D721Med (cell line): ENCODE results near the gene GPR132.

Experiments used
- DNase-seq: peaks from one replicate; pipeline ENCODE4 v3.0.0; 2011; ENCODE audit warnings: low spot score; ENCODE audit not compliant: insufficient read length
- FAIRE-seq: peaks from 2 replicates; lab custom pipeline; 2011; peaks lifted over from hg19 to GRCh38; lab: Jason Lieb, UNC
- TF ChIP-seq, protein P1 (sequence below): IDR thresholded peaks from 2 replicates; pipeline ENCODE4 v1.5.1; 2012; ENCODE audit warnings: mild to moderate bottlenecking, control low read depth; ENCODE audit not compliant: insufficient read depth; ENCODE audit errors: missing control alignments

Gene GPR132

DNA sequence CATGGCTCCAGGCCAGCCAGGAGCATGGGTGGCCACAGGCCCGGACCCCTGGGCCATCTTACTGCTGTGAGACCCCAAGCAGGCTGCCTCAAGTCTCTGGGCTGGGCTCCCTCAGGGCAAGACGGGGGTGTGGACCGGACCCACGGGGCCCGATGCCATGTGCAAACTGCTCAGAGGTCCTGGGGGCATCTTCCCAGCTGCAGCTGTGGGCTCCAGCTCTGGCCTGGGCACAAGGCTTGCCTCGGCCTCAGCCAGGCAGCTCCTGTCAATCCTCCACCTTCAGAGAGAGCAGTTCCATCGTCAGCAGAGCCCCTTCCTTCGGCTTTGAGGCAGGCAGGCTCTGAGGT lies 12.4 kb upstream of the GPR132 start:
- TF ChIP-seq, protein P1, sequence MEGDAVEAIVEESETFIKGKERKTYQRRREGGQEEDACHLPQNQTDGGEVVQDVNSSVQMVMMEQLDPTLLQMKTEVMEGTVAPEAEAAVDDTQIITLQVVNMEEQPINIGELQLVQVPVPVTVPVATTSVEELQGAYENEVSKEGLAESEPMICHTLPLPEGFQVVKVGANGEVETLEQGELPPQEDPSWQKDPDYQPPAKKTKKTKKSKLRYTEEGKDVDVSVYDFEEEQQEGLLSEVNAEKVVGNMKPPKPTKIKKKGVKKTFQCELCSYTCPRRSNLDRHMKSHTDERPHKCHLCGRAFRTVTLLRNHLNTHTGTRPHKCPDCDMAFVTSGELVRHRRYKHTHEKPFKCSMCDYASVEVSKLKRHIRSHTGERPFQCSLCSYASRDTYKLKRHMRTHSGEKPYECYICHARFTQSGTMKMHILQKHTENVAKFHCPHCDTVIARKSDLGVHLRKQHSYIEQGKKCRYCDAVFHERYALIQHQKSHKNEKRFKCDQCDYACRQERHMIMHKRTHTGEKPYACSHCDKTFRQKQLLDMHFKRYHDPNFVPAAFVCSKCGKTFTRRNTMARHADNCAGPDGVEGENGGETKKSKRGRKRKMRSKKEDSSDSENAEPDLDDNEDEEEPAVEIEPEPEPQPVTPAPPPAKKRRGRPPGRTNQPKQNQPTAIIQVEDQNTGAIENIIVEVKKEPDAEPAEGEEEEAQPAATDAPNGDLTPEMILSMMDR: no peak
- no peak for FAIRE-seq
- DNase-seq: no peak

DNA sequence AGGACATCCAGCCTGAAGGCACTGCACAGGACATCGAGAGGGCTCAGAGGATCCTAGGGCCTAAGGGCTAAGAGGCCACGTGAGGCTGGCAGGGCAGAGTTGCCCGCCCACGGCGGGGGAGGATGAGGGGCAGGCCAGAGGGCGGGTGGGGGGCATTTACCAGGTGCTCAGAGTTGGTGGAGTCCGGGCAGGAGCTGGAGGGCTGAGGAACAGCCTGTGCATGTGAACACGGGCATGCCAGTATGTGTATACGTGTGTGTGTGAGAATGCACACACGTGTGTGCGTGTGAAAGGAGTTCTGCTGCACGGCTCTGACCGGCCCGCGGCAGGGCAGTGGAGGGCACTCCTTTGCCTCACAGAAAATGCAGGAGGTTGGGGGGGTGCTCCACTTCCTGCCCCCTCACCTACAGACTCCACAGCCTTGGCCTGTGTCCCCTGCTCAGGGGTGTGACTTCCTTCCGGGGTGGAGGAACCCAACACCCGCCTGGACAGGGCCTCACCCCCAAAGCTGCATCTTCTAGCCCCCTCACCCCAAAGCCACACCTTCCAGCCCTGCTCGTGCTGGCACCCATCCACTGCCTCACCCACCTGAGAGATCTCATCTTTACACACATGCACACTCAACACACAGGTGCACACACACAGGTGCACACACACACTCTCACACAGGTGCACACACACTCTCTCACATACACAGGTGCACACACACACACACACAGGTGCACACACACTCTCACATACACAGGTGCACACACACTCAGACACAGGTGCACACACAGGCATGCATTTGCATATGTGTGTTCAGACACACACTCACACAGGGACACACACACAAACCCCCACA lies 11.8 kb upstream of the GPR132 start:
- FAIRE-seq: no peak
- TF ChIP-seq, protein P1: no peak

DNA sequence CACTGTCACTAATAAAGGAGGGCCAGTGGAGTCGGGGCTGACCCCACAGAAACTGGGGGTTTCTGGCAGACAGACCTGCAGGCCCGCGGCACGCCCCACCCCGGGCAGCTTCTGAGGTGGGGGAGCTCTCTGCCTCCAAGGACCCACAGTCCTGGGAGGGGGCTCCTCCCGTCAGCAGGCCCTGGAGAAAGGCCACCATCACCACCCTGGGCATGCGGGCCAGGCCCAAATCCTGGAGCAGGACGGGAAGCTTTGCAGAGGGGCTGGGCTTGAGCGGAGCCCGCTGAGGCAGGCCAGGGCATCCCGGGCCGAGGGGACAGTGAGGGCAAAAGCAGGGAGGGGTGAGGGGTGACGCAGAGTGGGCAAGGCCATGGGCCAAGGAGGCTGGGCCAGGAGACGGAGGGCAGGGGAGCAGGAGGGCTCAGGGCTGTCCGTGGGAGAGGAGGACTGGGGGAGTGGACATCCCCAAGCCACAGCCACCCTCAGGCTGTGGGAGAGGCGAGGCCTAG lies 11.1 kb upstream of the GPR132 start:
- no peak for DNase-seq
- FAIRE-seq: no peak
- TF ChIP-seq, protein P1: no peak

More for the DNA sequence above, 11.8 kb upstream of the GPR132 start:
- DNase-seq: no peak

DNA sequence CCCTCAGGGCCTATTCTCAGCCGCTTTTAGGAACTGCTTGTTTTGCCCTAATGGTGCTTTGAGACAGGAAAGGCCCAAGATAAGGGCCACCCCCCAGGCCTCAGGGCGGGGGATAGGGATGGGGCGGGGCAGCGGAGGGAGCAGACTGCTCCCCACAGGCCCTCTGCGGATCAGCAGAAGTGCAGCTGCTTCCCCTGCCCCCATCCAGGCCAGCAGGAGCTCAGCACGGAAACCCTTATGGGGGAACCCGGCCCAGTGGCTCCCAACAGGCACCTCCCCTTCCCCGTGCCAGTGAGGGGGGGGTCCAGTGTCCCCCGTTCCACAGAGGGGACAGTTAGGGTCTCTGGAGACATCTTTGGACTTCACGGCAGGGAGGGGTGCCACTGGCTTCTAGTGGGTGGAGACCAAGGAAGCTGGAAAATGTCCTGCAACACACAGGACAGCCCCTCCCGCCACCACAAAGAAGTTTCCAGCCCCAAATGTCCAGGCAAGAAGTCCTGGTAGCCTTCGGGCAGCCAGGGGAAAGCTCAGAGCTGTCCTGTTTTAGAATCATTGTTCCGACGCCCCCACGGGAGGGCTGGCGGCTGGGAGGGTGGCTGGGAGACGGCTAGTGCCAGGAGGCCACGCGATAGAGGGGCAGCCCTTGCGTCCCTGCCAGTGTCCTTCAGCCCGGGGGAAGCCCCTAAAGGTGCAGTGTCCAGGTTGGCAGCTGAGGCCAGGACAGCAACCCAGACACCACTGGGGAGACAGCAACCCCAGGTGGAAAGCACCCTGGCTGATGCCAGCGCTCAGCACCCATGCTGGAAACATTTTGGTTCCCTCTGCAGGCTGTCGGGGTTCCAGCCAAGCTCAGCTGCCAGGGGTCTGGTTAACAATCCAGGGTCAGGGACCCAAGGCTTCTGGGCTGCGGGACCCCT lies 10.4 kb upstream of the GPR132 start:
- TF ChIP-seq, protein P1: no peak
- no peak for FAIRE-seq
- no peak for DNase-seq

DNA sequence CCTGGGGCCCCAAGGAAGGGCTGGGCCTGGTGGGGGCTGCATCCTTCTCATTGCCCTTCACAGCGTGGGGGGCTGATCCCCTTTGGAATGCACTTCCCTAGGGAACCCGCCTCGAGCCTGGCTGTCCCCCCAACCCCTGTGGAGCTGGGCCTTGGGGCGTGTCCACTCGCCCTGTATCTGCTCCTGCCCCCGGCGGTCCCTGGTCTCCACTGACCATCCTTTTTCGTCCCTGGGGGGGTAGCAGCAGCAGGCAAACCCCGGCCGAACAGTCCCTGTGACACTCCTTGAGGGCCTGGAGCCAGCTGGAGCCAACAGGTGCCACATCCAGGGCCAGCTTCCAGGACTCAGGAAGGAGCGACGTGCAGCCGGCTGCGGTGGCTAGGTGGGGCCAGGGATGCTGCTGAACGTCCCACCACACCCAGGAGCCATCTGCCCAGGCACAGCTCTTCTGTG lies 9.4 kb upstream of the GPR132 start:
- no peak for DNase-seq
- TF ChIP-seq, protein P1: no peak
- no peak for FAIRE-seq

DNA sequence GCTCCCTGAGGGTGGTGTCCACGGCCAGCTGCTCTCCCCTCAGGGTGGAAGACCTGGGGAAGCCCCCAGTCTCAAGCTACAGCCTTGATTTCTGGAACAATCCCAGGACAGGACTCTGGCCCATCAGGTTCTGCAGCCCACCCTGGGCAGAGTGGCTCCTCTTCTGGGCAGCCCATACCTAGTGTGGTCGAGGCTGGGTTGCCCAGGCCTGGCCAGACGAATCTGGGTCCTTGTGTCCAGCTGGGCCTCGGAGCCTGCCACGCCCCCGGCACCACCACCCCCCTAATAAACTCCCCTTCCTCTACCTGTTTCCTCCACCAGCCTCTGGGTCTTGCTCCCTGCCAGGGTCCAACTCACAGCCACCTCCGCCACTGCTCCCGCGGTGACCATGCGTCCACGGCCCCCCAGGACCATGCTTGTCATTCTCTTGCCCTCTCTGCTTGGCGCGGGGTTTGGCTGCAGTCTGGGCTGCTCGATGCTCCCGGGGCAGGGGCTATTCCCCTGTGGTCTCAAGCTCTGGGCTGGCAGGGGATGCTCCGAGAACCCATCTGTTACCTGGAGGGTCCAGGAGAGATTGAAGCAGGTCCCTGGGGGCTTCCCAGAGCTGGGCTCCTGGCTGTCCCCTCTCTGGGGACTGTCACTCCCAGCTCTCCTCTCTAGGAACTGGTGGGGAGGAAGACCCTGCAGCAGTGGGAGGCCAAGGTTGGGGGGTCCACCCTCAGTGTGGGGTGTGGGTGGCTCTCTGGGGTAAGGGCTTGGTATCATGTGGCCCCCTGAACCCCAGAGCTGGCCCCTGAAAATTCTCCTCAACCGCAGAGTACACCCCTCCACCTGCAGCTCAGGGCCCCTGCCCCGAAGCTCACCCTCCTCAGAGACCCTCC lies 8.7 kb upstream of the GPR132 start:
- FAIRE-seq: no peak
- TF ChIP-seq, protein P1: no peak
- DNase-seq: no peak
